ENCODE data around the gene SYT12. TPM values are rescaled to one million over a fixed set of nuclear protein-coding genes. Genes with fewer than 3 reads are reported as not detected.

Gene SYT12
- total and polyA plus RNA-seq, 2 experiments from 2014 or later, result 0.75 to 2.8 TPM

DNA sequence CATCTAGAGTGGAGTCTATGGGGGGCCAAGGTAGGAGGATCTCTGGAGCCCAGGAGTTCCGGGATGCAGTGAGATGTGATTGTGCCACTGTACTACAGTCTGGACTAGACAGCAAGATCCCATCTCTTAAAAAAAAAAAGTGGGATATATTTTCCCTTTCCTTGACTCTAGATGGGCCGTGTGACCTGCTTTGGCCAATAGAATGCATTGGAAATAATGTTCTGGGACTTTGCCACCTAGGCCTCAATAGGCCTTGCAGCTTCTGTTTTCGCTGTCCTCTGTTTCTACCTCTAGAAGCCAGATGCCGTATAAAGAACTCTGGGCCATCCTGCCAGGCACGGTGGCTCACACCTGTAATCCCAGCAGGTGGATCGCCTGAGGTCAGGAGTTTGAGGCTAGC, 44.2 kb upstream of the SYT12 start:
- H3K4me2 ChIP-seq (ENCODE audit: unreplicated experiment), result no peak overlapping the region
- in situ Hi-C loops (cut with MboI), result loop anchor here (10.0 kb wide), 1 partner anchor 284 kb away; no protein-coding TSS in a partner anchor
- WGBS, 2 experiments (ENCODE audit: low coverage in 1 of 2, low lambda C conversion rate in 2 of 2, missing lambda C conversion rate in 2 of 2), result 94 to 95% methylated on average over 6 of the region's 6 CpGs

DNA sequence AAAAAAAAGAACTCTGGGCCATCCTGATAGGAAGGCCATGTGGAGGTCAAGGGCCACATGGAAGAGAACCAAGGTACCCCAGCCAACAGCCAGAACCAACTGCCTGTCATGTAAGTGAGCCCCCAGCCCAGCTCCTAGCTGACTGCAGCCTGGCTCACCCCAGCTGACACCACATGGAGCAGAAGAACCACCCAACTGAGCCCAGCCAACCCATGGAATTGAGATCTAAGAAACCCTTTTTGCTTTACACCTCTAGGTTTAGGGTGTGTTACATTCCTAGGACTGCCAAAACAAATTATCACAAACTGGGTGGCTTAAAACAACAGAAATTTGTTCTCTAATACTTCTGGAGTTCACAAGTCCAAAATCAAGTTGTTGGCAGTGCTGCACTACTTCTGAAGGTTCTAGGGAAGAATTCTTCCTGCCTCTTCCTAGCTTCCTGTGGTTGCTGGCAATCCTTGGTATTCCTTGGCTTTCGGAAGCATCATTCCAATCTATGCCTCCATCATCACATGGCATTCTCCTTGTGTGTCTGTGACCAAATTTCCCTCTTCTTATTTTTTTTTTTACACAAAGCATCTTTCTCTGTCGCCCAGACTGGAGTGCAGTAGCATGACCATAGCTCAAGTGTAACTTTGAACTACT, 43.5 kb upstream of the SYT12 start:
- no peaks in the 10 kb centered on the region for H3K79me2 ChIP-seq (ENCODE audit: insufficient read depth)
- H3F3A ChIP-seq (ENCODE audit: insufficient read depth), result peaks cover 5% of the 10 kb centered on the region; the same call in 1 of the 2 replicates
- H3K4me2 ChIP-seq (ENCODE audit: unreplicated experiment), result no peak overlapping the region
- no peak overlapping the region for H3K9ac ChIP-seq
- H3K4me1 ChIP-seq (ENCODE audit: insufficient read depth), result peaks cover 17% of the 10 kb centered on the region
- TF ChIP-seq EZH2 (IDR thresholded peaks at IDR 0.05; ENCODE audit: insufficient read depth, poor library complexity, severe bottlenecking) (no peak), EZH2phosphoT487 (IDR thresholded peaks at IDR 0.05; ENCODE audit: insufficient read depth, low read depth) (no peak)
- H3K9me3 ChIP-seq (ENCODE audit: low read depth), result no peaks in the 10 kb centered on the region
- H3K27ac ChIP-seq, result no peak overlapping the region
- peak; percentile 32 for DNase-seq
- no peak overlapping the region for H2AFZ ChIP-seq
- no peaks in the 10 kb centered on the region for H3K36me3 ChIP-seq (ENCODE audit: low read depth)
- WGBS, 2 experiments (ENCODE audit: low coverage in 1 of 2, low lambda C conversion rate in 2 of 2, missing lambda C conversion rate in 2 of 2), result 59 to 62% methylated on average over 2 of the region's 2 CpGs
- H3K9me2 ChIP-seq (ENCODE audit: insufficient read depth), result no peaks in the 10 kb centered on the region
- in situ Hi-C loops (cut with MboI), result loop anchor here (10.0 kb wide), 1 partner anchor 285 kb away; no protein-coding TSS in a partner anchor
- no peak overlapping the region for H3K4me3 ChIP-seq
- H4K20me1 ChIP-seq (ENCODE audit: insufficient read depth), result no peaks in the 10 kb centered on the region
- H3K27me3 ChIP-seq (replicated peaks; ENCODE audit: insufficient read depth), result no peaks in the 10 kb centered on the region

More for the DNA sequence above, 44.2 kb upstream of the SYT12 start:
- Histone ChIP-seq H3F3A (ENCODE audit: insufficient read depth) (peaks cover 5% of the 10 kb centered on the region; the same call in 1 of the 2 replicates), H3K4me1 (ENCODE audit: insufficient read depth) (peaks cover 14% of the 10 kb centered on the region), H3K9ac (no peak overlapping the region), H3K36me3 (ENCODE audit: low read depth) (no peaks in the 10 kb centered on the region), H3K27ac (no peak overlapping the region), H3K27me3 (replicated peaks; ENCODE audit: insufficient read depth) (no peaks in the 10 kb centered on the region), H2AFZ (no peak overlapping the region), H3K4me3 (no peak overlapping the region), H3K9me2 (ENCODE audit: insufficient read depth) (no peaks in the 10 kb centered on the region), H3K9me3 (ENCODE audit: low read depth) (no peaks in the 10 kb centered on the region), H4K20me1 (ENCODE audit: insufficient read depth) (no peaks in the 10 kb centered on the region), H3K79me2 (ENCODE audit: insufficient read depth) (no peaks in the 10 kb centered on the region)
- no peak for DNase-seq
- no peak for TF ChIP-seq EZH2phosphoT487 (IDR thresholded peaks at IDR 0.05; ENCODE audit: insufficient read depth, low read depth)
- TF ChIP-seq EZH2 (IDR thresholded peaks at IDR 0.05; ENCODE audit: insufficient read depth, poor library complexity, severe bottlenecking), result no peak

DNA sequence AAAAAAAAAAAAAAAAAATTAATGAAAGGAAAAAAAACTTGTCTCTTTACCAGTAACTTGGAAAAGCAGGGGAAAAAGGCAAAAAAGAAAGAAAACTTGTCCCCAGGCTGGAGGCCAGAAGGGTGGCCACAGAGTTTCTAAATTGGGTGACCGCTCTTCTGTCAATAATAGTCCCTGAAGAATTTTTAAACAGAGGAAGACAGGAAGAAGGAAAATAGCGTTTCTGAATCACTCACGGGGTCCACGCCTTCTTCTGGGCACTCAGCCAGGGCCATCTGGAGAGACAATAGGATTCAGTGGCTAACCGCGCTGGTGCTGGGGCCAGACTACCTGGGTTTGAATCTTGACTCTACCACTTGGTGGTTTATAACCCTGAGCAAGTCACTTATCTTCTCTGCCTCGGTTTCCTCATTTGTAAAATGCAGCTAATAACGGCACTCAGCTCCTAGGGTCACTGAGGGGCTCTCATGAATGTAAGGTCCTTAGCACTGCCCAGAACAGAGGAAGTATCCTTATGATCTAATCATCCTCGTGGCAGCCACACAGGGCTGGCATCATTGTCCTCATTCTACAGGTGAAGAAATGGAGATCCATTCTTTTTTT, 40.9 kb upstream of the SYT12 start:
- WGBS, 2 experiments (ENCODE audit: low coverage in 1 of 2, low lambda C conversion rate in 2 of 2, missing lambda C conversion rate in 2 of 2), result 12 to 14% methylated on average over 9 of the region's 9 CpGs
- no peaks in the 10 kb centered on the region for H3K36me3 ChIP-seq (ENCODE audit: low read depth)
- peaks cover 16% of the 10 kb centered on the region for H3K4me1 ChIP-seq (ENCODE audit: insufficient read depth)
- no peaks in the 10 kb centered on the region for H3K9me2 ChIP-seq (ENCODE audit: insufficient read depth)
- no peaks in the 10 kb centered on the region for H3K9me3 ChIP-seq (ENCODE audit: low read depth)
- H3K27me3 ChIP-seq (replicated peaks; ENCODE audit: insufficient read depth), result no peaks in the 10 kb centered on the region
- in situ Hi-C loops (cut with MboI), result no loop called here
- H3K79me2 ChIP-seq (ENCODE audit: insufficient read depth), result no peaks in the 10 kb centered on the region
- peak overlapping the region; percentile 10; the same call in 1 of the 2 replicates for H3K27ac ChIP-seq
- no peak overlapping the region for H2AFZ ChIP-seq
- peaks cover 5% of the 10 kb centered on the region; the same call in 1 of the 2 replicates for H3F3A ChIP-seq (ENCODE audit: insufficient read depth)
- TF ChIP-seq EZH2phosphoT487 (IDR thresholded peaks at IDR 0.05; ENCODE audit: insufficient read depth, low read depth), result no peak
- no peak for TF ChIP-seq EZH2 (IDR thresholded peaks at IDR 0.05; ENCODE audit: insufficient read depth, poor library complexity, severe bottlenecking)
- peak overlapping the region; percentile 50 for H3K4me2 ChIP-seq (ENCODE audit: unreplicated experiment)
- no peak overlapping the region for H3K4me3 ChIP-seq
- no peak overlapping the region for H3K9ac ChIP-seq
- DNase-seq, result peak; percentile 97
- no peaks in the 10 kb centered on the region for H4K20me1 ChIP-seq (ENCODE audit: insufficient read depth)

DNA sequence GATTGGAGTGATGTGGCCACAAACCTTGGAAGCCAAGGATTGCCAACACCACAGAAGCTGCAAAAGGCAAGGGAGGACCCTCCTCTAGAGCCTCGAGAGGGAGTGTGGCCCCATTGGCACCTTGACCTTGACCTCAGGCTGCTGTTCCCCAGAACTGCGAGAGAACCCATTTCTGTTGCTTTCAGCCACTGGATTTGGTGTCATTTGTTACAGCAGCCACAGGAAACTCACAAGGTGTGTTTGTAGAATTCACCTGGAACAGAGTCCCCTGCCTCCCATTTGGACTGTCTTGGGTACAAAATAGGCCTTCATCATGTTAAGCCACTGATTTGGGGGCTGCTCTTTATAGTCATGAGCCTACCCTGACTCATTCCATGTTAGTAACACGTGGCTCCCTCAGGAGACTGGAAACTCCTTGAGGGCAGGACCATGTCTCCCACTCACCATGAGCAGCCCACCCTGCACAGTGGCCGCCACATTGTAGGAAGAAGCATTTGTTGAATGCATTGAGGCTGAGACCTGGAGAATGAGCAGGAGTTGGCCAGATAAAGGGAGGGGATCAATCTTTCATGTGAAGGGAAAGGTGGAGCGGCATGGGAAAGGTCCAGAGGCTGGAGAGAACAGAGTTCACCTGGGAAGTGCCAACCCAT, 39.5 kb upstream of the SYT12 start:
- H3K4me3 ChIP-seq, result no peak overlapping the region
- TF ChIP-seq EZH2phosphoT487 (IDR thresholded peaks at IDR 0.05; ENCODE audit: insufficient read depth, low read depth) (no peak), EZH2 (IDR thresholded peaks at IDR 0.05; ENCODE audit: insufficient read depth, poor library complexity, severe bottlenecking) (no peak)
- no peaks in the 10 kb centered on the region for H3K9me2 ChIP-seq (ENCODE audit: insufficient read depth)
- DNase-seq, result no peak
- no peaks in the 10 kb centered on the region for H3K27me3 ChIP-seq (replicated peaks; ENCODE audit: insufficient read depth)
- H3F3A ChIP-seq (ENCODE audit: insufficient read depth), result peaks cover 5% of the 10 kb centered on the region; the same call in 1 of the 2 replicates
- H3K4me2 ChIP-seq (ENCODE audit: unreplicated experiment), result no peak overlapping the region
- H4K20me1 ChIP-seq (ENCODE audit: insufficient read depth), result no peaks in the 10 kb centered on the region
- H3K27ac ChIP-seq, result no peak overlapping the region
- 83% methylated on average over 5 of the region's 5 CpGs for WGBS, 2 experiments (ENCODE audit: low coverage in 1 of 2, low lambda C conversion rate in 2 of 2, missing lambda C conversion rate in 2 of 2)
- in situ Hi-C loops (cut with MboI), result no loop called here
- no peaks in the 10 kb centered on the region for H3K36me3 ChIP-seq (ENCODE audit: low read depth)
- H2AFZ ChIP-seq, result no peak overlapping the region
- peaks cover 16% of the 10 kb centered on the region for H3K4me1 ChIP-seq (ENCODE audit: insufficient read depth)
- H3K79me2 ChIP-seq (ENCODE audit: insufficient read depth), result no peaks in the 10 kb centered on the region
- no peaks in the 10 kb centered on the region for H3K9me3 ChIP-seq (ENCODE audit: low read depth)
- no peak overlapping the region for H3K9ac ChIP-seq

Data from GM23248 (cell line).